Osteoblast (primary cell): Measurements from ENCODE around the gene STYXL2. TPM values are rescaled to one million over a fixed set of nuclear protein-coding genes. Genes with fewer than 3 reads are reported as not detected.

ENCODE experiments used
- DNase-seq: peaks from one replicate; pipeline ENCODE4 v3.0.0; 2011; ENCODE audit warnings: low spot score, mixed read lengths; ENCODE audit not compliant: insufficient read length; ENCODE audit errors: missing footprints
- H2AFZ ChIP-seq: 2 replicates; pipeline ENCODE4 v1.6.0; 2011; ENCODE audit warnings: mild to moderate bottlenecking, low read length
- H3K27ac ChIP-seq: 2 replicates; pipeline ENCODE4 v1.5.1; 2011; ENCODE audit warnings: mild to moderate bottlenecking, low read depth, low read length, moderate library complexity
- H3K27me3 ChIP-seq: 2 replicates; pipeline ENCODE4 v1.6.0; 2012; ENCODE audit warnings: mild to moderate bottlenecking, control low read depth, inconsistent platforms, low read length, moderate library complexity; ENCODE audit not compliant: insufficient read depth
- H3K36me3 ChIP-seq: 2 replicates; pipeline ENCODE4 v1.5.1; 2011; ENCODE audit warnings: mild to moderate bottlenecking, low read length, control low read depth, moderate library complexity; ENCODE audit not compliant: insufficient read depth
- H3K4me1 ChIP-seq: 2 replicates; pipeline ENCODE4 v1.5.1; 2011; ENCODE audit warnings: mild to moderate bottlenecking, low read length, control low read depth, moderate library complexity; ENCODE audit not compliant: insufficient read depth
- H3K4me2 ChIP-seq: 2 replicates; pipeline ENCODE4 v1.6.0; 2011; ENCODE audit warnings: mild to moderate bottlenecking, low read length; ENCODE audit not compliant: insufficient read depth
- H3K4me3 ChIP-seq: fragments of 200-600 bp; sonication (generic); 3 replicates; pipeline ENCODE4 v1.5.1; 2012; ENCODE audit warnings: mild to moderate bottlenecking, low read length, inconsistent platforms; ENCODE audit not compliant: insufficient read depth
- H3K79me2 ChIP-seq: 2 replicates; pipeline ENCODE4 v1.6.0; 2012; ENCODE audit warnings: mild to moderate bottlenecking, low read length, control low read depth, inconsistent platforms; ENCODE audit not compliant: insufficient read depth
- H3K9me3 ChIP-seq: 2 replicates; pipeline ENCODE4 v1.5.1; 2011; ENCODE audit warnings: low read depth, low read length, control low read depth
- H4K20me1 ChIP-seq: 2 replicates; pipeline ENCODE4 v1.6.0; 2012; ENCODE audit warnings: mild to moderate bottlenecking, low read length, control low read depth; ENCODE audit not compliant: insufficient read depth
- CTCF ChIP-seq: IDR thresholded peaks from 2 replicates; pipeline ENCODE4 v1.5.1; 2011; ENCODE audit warnings: mild to moderate bottlenecking, low read depth, low read length, moderate library complexity; ENCODE audit errors: extremely low read depth
- total RNA-seq: library from RNA; depleted of rRNA; stranded (reverse); fragments of >200 nt; gene quantifications from 2 replicates; pipeline ENCODE4 v1.2.3, GENCODE V29; 2012

Gene STYXL2
- total RNA-seq, result not detected in 2 replicates

- no peaks in the 10 kb centered on the region for H3K9me3 ChIP-seq
- H3K36me3 ChIP-seq, result no peaks in the 10 kb centered on the region
- H3K4me2 ChIP-seq, result no peak within 1 kb of the TSS
- no peaks in the 10 kb centered on the region for H3K4me1 ChIP-seq
- H3K27me3 ChIP-seq, result no peaks in the 10 kb centered on the region
- no peaks in the 10 kb centered on the region for H4K20me1 ChIP-seq
- no peaks in the 10 kb centered on the region for H3K79me2 ChIP-seq
- TF ChIP-seq CTCF, result no peak
- no peak within 1 kb of the TSS for H3K4me3 ChIP-seq
- no peak within 1 kb of the TSS for H3K27ac ChIP-seq
- DNase-seq, result no peak
- H2AFZ ChIP-seq, result no peak within 1 kb of the TSS
Observed at GRCh38 chr1:167093846-167094516, at the start of gene STYXL2. Gene STYXL2, plus strand, starts transcription at chr1:167094075. Its CDS starts 775 bp downstream, at chr1:167094850.

- Histone ChIP-seq H3K4me3 (no peak overlapping the region), H3K4me2 (no peak overlapping the region)
Observed at GRCh38 chr1:167051907-167052306, 42.0 kb upstream of the STYXL2 start.

GRCh38 chr1:167052389-167052788 lies 41.5 kb upstream of the STYXL2 start:
- no peak overlapping the region for H2AFZ ChIP-seq
- no peaks in the 10 kb centered on the region for H3K4me1 ChIP-seq
- TF ChIP-seq CTCF, result peak; percentile 43
- H3K36me3 ChIP-seq, result no peaks in the 10 kb centered on the region
- no peaks in the 10 kb centered on the region for H3K27me3 ChIP-seq
- no peak overlapping the region for H3K27ac ChIP-seq
- no peaks in the 10 kb centered on the region for H3K9me3 ChIP-seq
- H3K79me2 ChIP-seq, result no peaks in the 10 kb centered on the region
- H4K20me1 ChIP-seq, result no peaks in the 10 kb centered on the region
- DNase-seq, result peak; percentile 54
- H3K4me2 ChIP-seq, result no peak overlapping the region
- no peak overlapping the region for H3K4me3 ChIP-seq

More at GRCh38 chr1:167051907-167052306, 42.0 kb upstream of the STYXL2 start:
- Histone ChIP-seq H3K9me3 (no peaks in the 10 kb centered on the region), H3K27ac (no peak overlapping the region), H3K36me3 (no peaks in the 10 kb centered on the region), H3K27me3 (no peaks in the 10 kb centered on the region), H2AFZ (no peak overlapping the region), H4K20me1 (no peaks in the 10 kb centered on the region), H3K79me2 (no peaks in the 10 kb centered on the region), H3K4me1 (no peaks in the 10 kb centered on the region)
- TF ChIP-seq CTCF, result no peak
- DNase-seq, result no peak

- peaks cover 5% of the 10 kb centered on the region for H3K4me1 ChIP-seq
- H4K20me1 ChIP-seq, result no peaks in the 10 kb centered on the region
- no peak for TF ChIP-seq CTCF
- no peaks in the 10 kb centered on the region for H3K79me2 ChIP-seq
- no peak for DNase-seq
- no peak overlapping the region for H3K4me2 ChIP-seq
- no peaks in the 10 kb centered on the region for H3K9me3 ChIP-seq
- no peaks in the 10 kb centered on the region for H3K27me3 ChIP-seq
- H3K27ac ChIP-seq, result no peak overlapping the region
- H3K36me3 ChIP-seq, result no peaks in the 10 kb centered on the region
- H3K4me3 ChIP-seq, result no peak overlapping the region
- H2AFZ ChIP-seq, result no peak overlapping the region
Observed at GRCh38 chr1:167054531-167054930, 39.3 kb upstream of the STYXL2 start.
